Transverse colon (tissue), 4 donors: Measurements from ENCODE around the gene EMILIN2. TPM values are rescaled to one million over a fixed set of nuclear protein-coding genes. Genes with fewer than 3 reads are reported as not detected.
A peak's percentile ranks its signal among the peaks of the same experiment; 100 is the strongest.

Experiments used
- DNase-seq: peaks from one replicate; pipeline ENCODE4 v3.0.0-alpha.2; 2019
- H3K27ac ChIP-seq, 4 donors: fragments of 200-600 bp; sonication (generic); 2 replicates each; pipeline ENCODE4 v1.5.1; 2016 to 2018; ENCODE audit warnings: inconsistent platforms in 4 of 4
- H3K27me3 ChIP-seq: fragments of 200-600 bp; sonication (generic); 2 replicates; pipeline ENCODE4 v1.5.1; 2017; ENCODE audit warnings: inconsistent platforms
- H3K36me3 ChIP-seq, 4 donors: fragments of 200-600 bp; sonication (generic); 2 replicates each; pipeline ENCODE4 v1.5.1; 2017 to 2019; ENCODE audit warnings: inconsistent platforms in 4 of 4
- H3K4me1 ChIP-seq, 4 donors: fragments of 200-600 bp; sonication (generic); 2 replicates each; pipeline ENCODE4 v1.5.1; 2017 to 2020; ENCODE audit warnings: inconsistent platforms in 4 of 4
- H3K4me3 ChIP-seq, 4 donors: fragments of 200-600 bp; sonication (generic); 1 replicate in 1 of 4; 2 replicates in 3 of 4; pipeline versions ENCODE4 v1.5.1 to v1.6.1; 2017 to 2019; ENCODE audit warnings: inconsistent platforms in 4 of 4
- H3K9me3 ChIP-seq, 2 donors: fragments of 200-600 bp; sonication (generic); 2 replicates each; pipeline ENCODE4 v1.5.1; 2017 to 2019; ENCODE audit warnings: inconsistent platforms in 2 of 2
- CTCF ChIP-seq, 5 experiments: fragments of 200-600 bp in 3 of 5; fragments of 450-650 bp in 2 of 5; sonication (generic) in 3 of 5; IDR thresholded peaks; 1 replicate in 2 of 5; 2 replicates in 3 of 5; pipeline ENCODE4 v1.5.1; 2016 to 2017; ENCODE audit warnings: antibody characterized with exemption in 5 of 5, inconsistent platforms in 3 of 5, mild to moderate bottlenecking in 2 of 5, moderate library complexity in 1 of 5
- EP300 ChIP-seq: sonication (generic); formaldehyde crosslinking; IDR thresholded peaks from one replicate; pipeline ENCODE4 v1.6.1; 2017; ENCODE audit warnings: antibody characterized with exemption, low read depth
- POLR2A ChIP-seq: fragments of 450-650 bp; IDR thresholded peaks from one replicate; pipeline ENCODE4 v1.6.1; 2016; ENCODE audit warnings: antibody characterized with exemption, mild to moderate bottlenecking, moderate library complexity
- POLR2AphosphoS5 ChIP-seq, 3 donors: sonication (generic); formaldehyde crosslinking; IDR thresholded peaks; one replicate each; pipeline ENCODE4 v1.6.1; 2016; ENCODE audit warnings: antibody characterized with exemption in 3 of 3
- WGBS, 2 donors: methylation state at CpG; one replicate each; pipeline ENCODE4 v1.1.5; 2018; ENCODE audit warnings: low coverage in 1 of 2; 5-methylcytosine and 5-hydroxymethylcytosine counted together
- in situ Hi-C, 4 donors: fragments of 200-750 bp; cut with MboI; loops; one replicate each; pipeline versions ENCODE4 v1.15.0 to v1.15.1; 2017; ENCODE audit warnings: low sequenced_read_pairs in 3 of 4, low pct_ligation_motif_present in 1 of 4, low pct_unique_long_range_greater_than_20kb in 1 of 4
- intact Hi-C: fragments of 100-400 bp; cut with DNase I; formaldehyde crosslinking; loops from one replicate; pipeline ENCODE4 v1.15.1; 2023; ENCODE audit warnings: low total_unique reads
- total RNA-seq, 4 donors: library from RNA; depleted of rRNA; stranded (reverse); fragments of >200 nt; gene quantifications; one replicate each; pipeline ENCODE4 v1.1.0, GENCODE V29; 2016

EMILIN2 gene
- total RNA-seq, 4 donors from 2014 or later, result 12.0 to 145 (median 56.5) TPM

- H3K27ac ChIP-seq, result peak overlapping the region in 1 of 4 donors; percentile 83
- no peaks in the 10 kb centered on the region for H3K36me3 ChIP-seq
- in situ Hi-C loops, result no loop called here
- TF ChIP-seq POLR2A, result no peak
- TF ChIP-seq EP300, result no peak
- TF ChIP-seq POLR2AphosphoS5 (IDR thresholded peaks at IDR 0.05), result no peak
- no peak for TF ChIP-seq CTCF (IDR thresholded peaks at IDR 0.05)
- intact Hi-C loops, result no loop called here
- no peaks in the 10 kb centered on the region for H3K27me3 ChIP-seq
- H3K4me3 ChIP-seq, result peak overlapping the region in 2 of 4 donors; percentile 66 to 73
- 68 to 83% methylated on average over 1 to 5 of the region's 5 CpGs for WGBS, 2 donors
- H3K4me1 ChIP-seq, result peaks cover 0 to 30% (median 14%) of the 10 kb centered on the region in 4 donors
- no peaks in the 10 kb centered on the region for H3K9me3 ChIP-seq
- no peak for DNase-seq
Observed at GRCh38 chr18:2907550-2908135, 60.8 kb downstream of the EMILIN2 start.

GRCh38 chr18:2908166-2908945 lies 61.5 kb downstream of the EMILIN2 start:
- H3K9me3 ChIP-seq, result no peaks in the 10 kb centered on the region
- no peak overlapping the region for H3K27ac ChIP-seq
- DNase-seq, result no peak
- intact Hi-C loops (no loop called here), in situ Hi-C loops (no loop called here)
- no peaks in the 10 kb centered on the region for H3K27me3 ChIP-seq
- TF ChIP-seq POLR2A (no peak), EP300 (no peak), POLR2AphosphoS5 (IDR thresholded peaks at IDR 0.05) (no peak), CTCF (IDR thresholded peaks at IDR 0.05) (no peak)
- H3K4me3 ChIP-seq, result no peak overlapping the region
- H3K36me3 ChIP-seq, result no peaks in the 10 kb centered on the region
- WGBS, 2 donors, result 91 to 92% methylated on average over 6 to 9 of the region's 9 CpGs
- peaks cover 0 to 23% (median 11%) of the 10 kb centered on the region in 4 donors for H3K4me1 ChIP-seq

- Histone ChIP-seq H3K27ac (no peak overlapping the region), H3K4me1 (peaks cover 0 to 20% (median 10%) of the 10 kb centered on the region in 4 donors), H3K36me3 (peaks cover 0 to 5% (median 0%) of the 10 kb centered on the region in 4 donors), H3K27me3 (no peaks in the 10 kb centered on the region), H3K4me3 (no peak overlapping the region), H3K9me3 (no peaks in the 10 kb centered on the region)
- in situ Hi-C loops, result no loop called here
- intact Hi-C loops, result no loop called here
- no peak for TF ChIP-seq POLR2AphosphoS5 (IDR thresholded peaks at IDR 0.05)
- no peak for DNase-seq
- WGBS, 2 donors, result 96% methylated on average over 2 of the region's 2 CpGs; no CpG with 5 or more reads in 1 of the 2 donors
Observed at GRCh38 chr18:2908946-2909335, 62.1 kb downstream of the EMILIN2 start.

GRCh38 chr18:2909431-2910140 lies 62.8 kb downstream of the EMILIN2 start:
- peaks cover 0 to 11% (median 0%) of the 10 kb centered on the region in 4 donors for H3K36me3 ChIP-seq
- intact Hi-C loops (no loop called here), in situ Hi-C loops (no loop called here)
- H3K27ac ChIP-seq, result no peak overlapping the region
- 82 to 100% methylated on average over 1 to 22 of the region's 22 CpGs for WGBS, 2 donors
- no peaks in the 10 kb centered on the region for H3K27me3 ChIP-seq
- DNase-seq, result no peak
- H3K9me3 ChIP-seq, result no peaks in the 10 kb centered on the region
- H3K4me3 ChIP-seq, result no peak overlapping the region
- TF ChIP-seq CTCF (IDR thresholded peaks at IDR 0.05) (no peak), POLR2AphosphoS5 (IDR thresholded peaks at IDR 0.05) (no peak), EP300 (no peak), POLR2A (no peak)
- peaks cover 0 to 20% (median 11%) of the 10 kb centered on the region in 4 donors for H3K4me1 ChIP-seq
